Ammon's horn (tissue), 1 donor: ENCODE measurements around the gene CGREF1.
"Not testable (repeated sequence)": the region's sequence is repeated elsewhere in the genome, so short reads cannot be mapped to it uniquely, and the experiment has no call there.

Experiments
- DNase-seq: peaks from one replicate; pipeline ENCODE4 v3.0.0-alpha.2; 2016; ENCODE audit warnings: low spot score

The CGREF1 gene

DNA sequence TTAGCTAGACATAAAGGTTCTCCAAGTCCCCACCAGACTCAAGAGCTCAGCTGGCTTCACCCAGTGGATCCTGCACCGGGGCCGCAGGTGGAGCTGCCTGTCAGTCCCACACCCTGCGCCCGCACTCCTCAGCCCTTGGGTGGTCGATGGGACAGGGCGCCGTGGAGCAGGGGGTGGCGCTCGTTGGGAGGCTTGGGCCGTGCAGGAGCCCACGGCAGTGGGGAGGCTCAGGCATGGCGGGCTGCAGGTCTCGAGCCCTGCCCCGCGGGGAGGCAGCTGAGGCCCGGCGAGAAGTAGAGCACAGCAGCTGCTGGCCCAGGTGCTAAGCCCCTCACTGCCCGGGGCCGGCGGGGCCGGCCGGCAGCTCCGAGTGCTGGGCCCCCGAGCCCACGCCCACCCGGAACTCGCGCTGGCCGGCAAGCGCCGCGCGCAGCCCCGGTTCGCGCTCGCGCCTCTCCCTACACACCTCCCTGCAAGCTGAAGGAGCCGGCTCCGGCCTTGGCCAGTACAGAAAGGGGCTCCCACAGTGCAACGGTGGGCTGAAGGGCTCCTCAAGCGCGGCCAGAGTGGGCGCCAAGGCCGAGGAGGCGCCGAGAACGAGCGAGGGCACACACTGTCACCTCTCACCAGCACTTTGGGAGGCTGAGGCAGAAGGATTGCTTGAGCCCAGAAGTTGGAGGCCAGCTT is 7.4 kb downstream of the CGREF1 start:
- not testable (repeated sequence) for DNase-seq

DNA sequence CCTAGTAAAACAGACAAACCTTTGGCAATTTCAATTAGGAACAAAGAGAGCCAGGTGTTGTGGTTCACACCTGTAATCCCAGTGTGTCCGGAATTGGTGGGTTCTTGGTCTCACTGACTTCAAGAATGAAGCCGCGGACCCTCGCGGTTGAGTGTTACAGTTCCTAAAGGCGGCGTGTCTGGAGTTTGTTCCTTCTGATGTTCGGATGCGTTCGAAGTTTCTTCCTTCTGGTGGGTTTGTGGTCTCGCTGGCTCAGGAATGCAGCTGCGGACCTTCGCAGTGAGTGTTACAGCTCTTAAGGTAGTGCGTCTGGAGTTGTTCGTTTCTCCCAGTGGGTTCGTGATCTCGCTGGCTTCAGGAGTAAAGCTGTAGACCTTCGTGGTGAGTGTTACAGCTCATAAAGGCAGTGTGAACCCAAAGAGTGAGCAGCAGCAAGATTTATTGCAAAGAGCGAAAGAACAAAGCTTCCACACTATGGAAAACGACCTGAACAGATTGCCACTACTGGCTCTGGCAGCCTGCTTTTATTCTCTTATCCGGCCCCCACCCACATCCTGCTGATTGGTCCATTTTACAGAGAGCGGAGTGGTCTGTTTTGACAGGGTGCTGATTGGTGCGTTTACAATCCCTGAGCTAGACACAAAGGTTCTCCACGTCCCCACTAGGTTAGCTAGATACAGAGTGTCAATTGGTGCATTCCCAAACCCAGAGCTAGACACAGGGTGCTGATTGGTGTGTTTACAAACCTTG is 8.2 kb downstream of the CGREF1 start:
- not testable (repeated sequence) for DNase-seq

DNA sequence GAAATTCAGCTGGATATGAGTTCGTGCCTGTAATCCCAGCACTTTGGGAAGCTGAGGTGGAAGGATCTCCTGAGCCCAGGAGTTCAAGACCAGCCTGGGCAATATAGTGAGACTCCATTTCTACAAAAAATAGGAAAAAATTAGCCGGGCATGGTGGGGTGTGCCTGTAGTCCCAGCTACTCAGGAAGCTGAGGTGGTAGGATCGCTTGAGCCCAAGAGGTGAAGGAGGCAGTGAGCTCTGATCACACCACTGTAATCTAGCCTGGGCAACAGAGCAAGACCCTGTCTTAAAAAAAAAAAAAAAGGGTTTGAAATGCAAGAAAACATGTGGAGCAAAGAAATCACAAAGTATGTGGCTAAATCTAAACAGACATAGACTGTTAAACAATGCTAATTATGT is 9.8 kb downstream of the CGREF1 start:
- no peak for DNase-seq

DNA sequence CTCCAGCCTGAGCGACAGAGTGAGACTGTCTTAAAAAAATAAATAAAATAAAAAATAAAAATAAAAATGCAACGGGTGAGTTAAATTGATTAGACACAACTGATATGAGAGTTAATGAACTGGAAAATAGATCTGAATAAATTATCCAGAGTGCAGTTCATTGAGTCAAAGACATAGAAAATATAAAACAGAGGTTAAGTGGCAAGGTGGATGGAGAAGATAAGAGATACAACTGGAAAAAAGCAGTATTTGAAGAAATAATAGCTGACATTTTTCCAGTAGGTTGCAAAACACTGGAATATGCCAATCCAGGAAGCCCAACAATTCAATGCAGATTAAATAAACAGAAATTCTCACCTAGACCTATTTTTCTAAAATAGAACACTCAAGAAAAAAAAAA is 10.7 kb downstream of the CGREF1 start:
- no peak for DNase-seq

DNA sequence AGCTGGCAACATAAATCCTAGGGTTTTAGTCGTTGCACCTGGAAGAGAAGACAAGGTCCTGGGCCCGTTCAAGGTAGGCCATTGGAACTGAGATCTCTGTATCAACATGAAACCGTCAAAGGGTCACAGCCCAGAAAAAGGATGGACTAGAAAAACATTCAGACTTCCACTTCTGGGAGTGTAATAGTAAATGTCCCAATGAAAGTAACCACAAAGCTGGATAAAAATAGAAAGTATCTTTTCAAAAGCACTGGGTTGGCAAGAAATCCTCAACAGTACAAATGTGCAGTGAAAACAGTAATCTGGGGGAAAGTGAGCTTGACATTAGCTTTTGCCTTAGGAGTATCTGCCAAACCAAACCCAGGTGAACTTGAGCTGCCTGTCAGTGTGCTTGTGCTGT is 12.9 kb downstream of the CGREF1 start:
- no peak for DNase-seq

DNA sequence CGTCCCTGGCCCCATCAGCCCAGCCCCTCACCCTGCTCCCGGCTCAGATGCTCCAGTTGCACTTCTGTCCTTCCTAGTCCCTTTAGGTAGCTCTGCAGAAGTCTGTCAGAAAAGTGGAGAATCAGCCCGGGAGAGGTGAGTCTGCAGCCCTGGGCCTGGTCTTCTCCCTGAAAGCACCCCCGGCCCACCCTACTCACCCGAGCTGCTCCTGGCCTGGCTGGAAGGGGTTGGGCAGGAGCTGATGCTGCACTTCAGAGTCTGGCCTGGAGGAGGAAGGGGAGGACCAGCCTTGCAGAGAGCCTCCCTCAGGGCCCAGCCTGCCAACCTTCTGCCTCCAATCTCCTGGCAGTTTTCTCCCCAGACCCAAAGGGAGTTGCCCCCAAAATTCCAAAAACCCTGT is 16.6 kb downstream of the CGREF1 start:
- DNase-seq, result no peak

DNA sequence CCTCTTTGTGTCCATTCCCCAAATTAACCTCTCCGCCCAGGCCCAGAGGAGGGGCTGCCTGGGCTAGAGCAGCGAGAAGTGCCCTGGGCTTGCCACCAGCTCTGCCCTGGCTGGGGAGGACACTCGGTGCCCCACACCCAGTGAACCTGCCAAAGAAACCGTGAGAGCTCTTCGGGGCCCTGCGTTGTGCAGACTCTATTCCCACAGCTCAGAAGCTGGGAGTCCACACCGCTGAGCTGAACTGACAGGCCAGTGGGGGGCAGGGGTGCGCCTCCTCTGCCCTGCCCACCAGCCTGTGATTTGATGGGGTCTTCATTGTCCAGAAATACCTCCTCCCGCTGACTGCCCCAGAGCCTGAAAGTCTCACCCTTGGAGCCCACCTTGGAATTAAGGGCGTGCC is 18.9 kb downstream of the CGREF1 start:
- no peak for DNase-seq

DNA sequence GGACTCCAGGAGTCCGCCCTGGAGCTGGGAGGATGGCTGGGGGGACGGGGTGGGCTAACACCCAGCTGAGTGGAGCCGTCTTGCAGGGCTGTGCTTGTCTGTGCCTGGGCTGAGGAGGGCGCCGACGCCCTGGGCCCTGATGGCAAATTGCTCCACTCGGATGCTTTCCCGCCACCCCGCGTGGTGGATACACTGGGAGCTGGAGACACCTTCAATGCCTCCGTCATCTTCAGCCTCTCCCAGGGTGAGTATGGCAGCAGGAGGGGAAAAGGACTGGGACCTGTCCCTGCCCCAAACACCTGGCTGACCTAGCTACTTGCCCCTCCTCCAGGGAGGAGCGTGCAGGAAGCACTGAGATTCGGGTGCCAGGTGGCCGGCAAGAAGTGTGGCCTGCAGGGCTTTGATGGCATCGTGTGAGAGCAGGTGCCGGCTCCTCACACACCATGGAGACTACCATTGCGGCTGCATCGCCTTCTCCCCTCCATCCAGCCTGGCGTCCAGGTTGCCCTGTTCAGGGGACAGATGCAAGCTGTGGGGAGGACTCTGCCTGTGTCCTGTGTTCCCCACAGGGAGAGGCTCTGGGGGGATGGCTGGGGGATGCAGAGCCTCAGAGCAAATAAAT is 19.5 kb downstream of the CGREF1 start:
- DNase-seq, result no peak

DNA sequence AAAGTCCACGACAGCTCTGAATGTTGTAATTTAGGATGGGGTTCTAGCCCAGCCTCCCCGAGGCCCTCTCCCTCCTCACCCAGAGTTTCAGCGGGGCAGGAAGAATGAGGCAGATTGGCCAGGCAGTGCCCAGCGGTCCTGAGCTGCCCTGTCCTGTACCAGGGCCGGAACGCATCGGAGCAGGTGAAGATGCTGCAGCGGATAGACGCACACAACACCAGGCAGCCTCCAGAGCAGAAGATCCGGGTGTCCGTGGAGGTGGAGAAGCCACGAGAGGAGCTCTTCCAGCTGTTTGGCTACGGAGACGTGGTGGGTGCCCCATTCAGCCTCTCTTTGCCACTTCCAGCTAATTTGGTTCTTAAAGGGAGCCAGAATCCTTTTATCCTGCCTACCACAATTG is 21.6 kb downstream of the CGREF1 start:
- DNase-seq, result no peak

DNA sequence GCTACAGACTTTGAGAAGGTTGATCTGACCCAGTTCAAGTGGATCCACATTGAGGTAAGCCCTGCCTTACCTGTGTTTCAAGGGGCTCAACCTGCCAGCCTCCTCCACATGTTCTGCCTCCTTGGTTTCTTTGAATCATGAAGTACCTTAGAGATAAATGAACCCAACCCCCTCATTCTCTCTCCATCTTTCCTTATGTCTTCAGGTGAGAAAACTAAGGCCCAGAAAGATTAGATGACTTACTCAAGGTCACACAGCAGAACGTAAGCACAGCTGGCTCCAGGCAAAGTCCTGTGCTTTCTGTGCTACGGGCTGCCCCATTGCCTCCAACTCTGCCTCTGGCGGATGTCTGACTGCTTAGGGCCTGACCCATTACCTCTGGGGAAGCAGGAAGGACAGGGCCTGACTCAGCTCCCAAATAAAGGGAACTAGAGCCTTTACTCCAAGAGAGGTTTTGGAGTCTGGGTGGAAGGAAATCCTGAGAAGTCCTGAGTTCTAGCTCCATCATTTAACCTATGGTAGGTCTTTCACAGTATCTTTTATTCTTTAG is 22.1 kb downstream of the CGREF1 start:
- no peak for DNase-seq

DNA sequence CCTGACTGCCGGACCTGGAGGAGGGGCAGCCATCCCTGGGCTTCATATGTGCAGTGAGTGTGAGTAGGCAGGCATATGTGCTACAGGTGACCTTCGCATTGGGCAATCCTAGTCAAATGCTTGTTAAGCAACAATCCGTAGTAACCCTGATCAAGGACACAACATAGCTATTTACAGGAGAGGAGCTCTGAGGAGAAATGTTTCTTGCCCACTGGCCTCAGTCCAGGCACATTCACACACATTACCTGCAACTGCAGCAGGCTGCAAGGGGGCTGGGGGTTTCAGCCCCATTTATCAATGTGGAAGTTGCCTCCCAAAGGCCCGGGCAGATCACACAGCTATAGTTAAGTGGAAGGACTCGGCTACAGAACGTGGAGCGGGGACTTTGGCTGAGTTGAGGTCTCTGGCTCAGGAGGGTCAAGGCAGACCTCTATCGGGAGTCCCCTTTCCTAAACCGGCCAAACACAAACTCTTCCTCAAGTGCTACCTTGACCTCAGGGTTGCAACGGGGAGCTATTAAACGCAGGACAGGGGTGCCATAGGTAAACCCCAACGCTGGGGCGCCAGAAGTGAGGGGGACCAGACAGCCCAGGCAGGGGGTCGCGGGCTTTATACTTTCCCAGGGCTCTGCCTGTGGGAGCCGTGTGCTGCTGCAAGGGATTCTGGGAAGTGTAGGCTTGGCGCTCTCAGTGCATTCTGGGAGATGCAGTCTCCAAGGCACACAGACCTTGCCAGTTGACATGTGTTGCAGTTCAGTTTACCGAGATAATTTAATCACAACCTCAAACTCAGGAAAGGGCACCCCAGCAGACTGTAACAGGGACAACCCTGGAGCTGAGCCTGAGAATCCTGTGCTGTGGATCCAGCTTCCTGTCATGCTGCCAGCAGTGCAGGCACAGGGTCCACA is 22.9 kb downstream of the CGREF1 start:
- peak; percentile 89 for DNase-seq

DNA sequence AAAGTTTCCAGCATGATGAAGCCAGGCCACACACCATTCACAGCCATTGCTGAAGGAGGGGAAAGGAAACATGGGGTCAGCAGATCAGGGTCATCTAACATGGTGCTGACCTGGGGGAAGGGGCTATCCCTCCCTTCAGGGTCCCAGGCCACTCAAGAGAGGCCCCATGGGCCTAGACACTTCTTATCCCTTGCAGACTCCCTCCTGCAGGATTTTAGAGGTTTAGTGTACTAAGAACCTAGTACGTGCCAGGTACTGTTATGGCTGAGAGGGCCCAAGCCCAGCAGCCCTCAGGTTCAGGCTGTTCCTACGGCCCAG is 23.5 kb downstream of the CGREF1 start:
- no peak for DNase-seq

DNA sequence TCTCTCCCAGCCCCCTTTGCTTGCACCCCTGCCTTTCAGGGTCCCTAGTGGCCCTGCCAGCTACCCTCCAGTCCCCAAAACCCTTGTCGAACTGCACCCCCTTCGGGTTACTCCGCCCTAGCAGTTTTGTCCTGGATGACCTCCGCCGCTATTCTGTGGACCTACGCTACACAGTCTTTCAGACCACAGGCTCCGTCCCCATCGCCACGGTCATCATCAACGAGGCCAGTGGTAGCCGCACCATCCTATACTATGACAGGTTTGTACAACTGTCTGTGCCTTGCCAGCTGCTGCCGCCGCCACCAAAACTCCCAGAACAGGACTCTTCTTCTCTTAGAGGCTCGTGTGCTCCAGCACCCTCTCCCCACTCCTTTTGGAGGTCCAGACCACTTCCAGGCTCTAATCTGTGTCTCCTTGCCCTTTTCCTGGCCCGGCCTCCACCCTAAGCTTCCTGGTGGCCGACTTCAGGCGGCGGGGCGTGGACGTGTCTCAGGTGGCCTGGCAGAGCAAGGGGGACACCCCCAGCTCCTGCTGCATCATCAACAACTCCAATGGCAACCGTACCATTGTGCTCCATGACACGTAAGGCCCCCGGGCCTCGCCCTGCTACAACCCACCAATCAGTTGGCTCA is 24.5 kb downstream of the CGREF1 start:
- no peak for DNase-seq

DNA sequence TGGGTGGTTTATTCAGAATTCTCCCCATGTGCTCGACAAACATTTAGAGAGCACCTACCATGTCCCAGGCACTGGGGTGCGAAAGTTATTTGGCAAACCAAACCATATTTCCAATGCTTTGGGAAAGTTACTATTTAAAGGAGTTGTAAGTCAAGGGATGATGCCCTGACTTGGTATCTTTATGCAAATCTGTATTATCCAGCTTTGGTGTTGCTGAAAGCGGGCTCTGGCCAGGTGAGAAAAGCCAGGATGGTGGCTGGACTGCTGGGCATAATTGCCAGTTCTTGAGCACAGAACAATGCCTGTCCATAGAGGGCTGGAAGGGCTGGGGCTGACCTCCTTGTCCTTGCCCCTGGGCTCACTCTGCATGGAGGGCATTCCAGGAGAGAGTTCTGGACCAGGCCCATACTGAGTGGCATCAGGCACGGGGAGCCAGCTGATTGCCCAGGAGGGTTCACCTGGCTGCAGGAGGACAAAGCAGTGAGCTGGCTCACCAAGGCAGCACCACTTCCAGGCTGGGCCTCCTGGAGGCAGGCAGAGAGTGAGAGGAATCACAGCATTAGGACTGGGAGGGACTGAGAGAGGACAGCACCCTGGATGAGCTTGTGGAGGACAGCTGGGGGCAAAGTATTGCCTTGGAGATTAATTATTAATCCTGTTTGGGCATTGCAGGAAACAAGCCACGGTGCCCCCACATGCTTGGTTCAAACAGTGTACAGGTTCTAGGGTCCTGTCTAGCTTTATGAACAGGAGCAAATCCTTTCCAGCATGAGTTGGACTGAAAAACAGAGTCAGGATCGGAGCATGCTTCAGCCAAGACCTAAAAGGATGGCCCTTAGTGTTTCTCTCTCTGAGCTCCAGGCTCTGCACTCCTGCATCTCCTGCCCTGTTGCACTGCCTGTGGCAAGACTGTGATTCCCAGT is 25.2 kb downstream of the CGREF1 start:
- no peak for DNase-seq

DNA sequence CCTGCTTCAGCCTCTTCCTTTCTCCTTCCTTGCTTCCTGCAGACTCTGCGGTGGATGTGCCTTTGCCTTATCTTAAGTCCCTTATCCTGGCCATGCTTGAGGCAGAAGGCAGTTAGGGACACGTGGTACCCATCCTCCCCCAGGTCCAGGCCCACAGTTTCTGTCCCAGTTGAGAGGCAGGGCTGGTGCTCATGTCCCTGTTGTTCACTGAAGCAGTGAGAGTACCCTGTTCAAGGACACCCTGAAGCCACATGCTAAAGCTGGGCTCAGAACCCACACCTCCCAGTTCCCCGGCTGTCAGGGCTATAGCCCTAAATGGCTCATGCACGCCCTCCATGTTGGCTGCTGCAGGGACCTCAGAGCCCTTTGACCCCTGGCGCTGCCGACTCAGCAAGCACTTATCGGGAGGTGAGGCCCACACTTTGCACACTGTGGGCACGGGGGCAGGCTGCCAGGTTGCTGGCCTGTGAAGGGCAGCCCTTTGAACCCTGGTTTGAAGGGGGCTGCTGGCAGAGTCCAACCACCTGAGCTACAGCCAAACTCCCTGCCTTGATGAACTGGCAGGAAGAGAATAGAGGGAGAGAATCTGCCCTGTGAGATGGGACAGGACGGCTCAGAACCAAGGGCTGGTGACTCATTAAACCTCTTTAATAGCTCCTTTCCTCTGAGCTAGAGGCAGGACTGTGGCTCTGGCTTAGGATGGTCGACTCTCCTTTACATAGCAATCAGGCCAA is 26.1 kb downstream of the CGREF1 start:
- DNase-seq, result no peak

DNA sequence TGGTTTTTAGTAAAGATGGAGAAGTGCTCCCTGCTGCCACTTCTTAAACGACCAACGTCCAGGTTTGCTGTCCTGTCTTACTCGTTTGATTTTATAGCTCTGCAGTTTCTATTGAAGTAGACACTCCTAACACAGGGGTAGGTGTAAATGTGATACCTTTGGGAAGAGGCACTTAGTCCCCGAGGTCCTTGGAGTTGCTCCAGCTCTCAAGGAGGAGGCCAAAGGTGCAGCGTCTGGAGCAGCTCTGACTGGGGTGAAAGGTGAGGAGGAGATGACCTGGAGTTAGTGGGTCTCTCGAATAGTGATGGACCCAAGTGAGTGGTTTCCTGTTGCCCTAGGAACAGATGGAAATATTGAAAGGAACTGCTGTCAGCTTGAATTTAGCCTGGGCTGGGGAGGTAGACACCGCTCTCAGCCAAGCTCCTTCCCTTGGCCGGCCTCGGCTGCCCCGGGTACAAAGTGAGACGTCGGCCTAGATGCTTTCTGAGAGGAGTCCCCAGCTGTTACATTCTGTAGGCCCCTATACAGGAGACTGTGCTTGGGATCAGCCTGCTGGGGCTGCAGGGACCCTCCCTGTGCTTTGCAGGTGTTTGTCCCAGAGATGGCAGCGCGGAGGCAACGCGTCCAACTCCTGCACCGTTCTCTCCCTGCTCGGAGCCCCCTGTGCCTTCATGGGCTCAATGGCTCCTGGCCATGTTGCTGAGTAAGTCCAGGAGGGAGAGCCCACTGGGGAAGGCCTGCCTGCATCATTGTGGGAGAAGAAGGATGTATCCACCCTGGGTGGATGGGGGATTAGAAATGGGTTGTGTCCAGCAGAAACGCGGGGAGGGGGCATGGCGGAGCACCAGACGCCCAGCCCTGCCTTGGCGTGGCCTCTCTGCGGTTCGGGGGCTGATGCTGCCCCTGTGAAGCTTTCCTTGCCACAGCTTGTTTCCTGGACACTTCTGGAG is 26.9 kb downstream of the CGREF1 start:
- DNase-seq, result no peak

DNA sequence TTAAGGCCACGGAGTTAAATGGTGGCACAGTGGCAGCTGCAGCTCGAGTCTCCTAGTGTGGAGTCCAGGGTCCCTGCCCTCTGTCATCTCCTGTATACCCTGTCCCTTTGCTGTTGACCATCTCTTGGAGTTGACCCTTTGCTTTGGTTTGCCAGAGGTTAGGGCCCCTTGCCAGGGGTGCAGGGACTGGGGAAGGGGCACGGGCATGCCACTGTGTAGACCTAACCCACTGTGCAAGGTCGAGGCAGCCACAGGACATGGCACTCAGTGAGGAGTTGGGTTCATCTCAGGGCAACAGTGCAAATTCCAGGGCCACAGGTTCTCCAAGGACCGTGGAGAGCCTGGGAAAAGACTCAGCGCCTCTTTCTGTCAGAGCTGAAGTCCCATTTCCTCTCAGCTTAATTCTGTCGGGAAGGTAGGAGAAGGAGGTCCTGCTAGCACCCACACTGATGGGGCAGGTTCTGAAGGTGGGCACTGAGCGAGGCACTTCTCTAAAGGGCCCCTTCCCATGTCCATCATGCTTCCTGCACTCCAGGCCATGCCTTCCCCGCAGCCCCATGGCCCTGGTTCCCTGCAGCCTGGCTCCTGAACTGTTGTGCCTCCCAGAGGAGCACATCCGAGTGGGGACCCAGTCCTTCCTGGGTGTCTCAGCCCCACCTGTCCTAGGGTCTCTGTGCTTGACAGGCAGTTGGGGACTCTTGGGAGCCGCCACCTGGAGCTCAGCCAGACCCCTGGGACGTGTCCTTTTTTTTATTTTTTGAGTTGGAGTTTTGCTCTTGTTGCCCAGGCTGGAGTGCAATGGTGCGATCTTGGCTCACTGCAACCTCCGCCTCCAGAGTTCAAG is 29.6 kb downstream of the CGREF1 start:
- no peak for DNase-seq

DNA sequence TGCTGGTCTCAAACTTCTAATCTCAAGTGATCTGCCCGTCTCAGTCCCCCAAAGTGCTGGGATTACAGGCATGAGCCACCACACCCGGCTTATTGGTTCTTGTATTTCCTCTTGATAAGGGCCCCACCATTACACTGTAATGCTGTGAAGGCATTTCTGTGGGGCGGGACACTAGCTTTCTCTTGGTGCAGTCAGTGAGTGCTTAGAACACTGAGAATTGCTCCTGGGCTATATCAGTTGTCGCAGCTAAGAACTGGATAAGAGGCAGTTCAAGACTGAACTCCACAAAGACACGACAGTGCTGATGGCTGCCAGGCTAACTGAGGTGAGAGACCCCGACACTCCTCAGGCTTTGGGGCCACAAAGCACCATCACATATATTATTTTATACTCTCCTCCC is 30.3 kb downstream of the CGREF1 start:
- DNase-seq, result no peak
